GM18507 (cell line): Measurements from ENCODE around the gene CACNA2D1.

Experiments used
- DNase-seq: peaks from one replicate; pipeline ENCODE4 v3.0.0; 2011; ENCODE audit warnings: low read depth; ENCODE audit not compliant: insufficient read length; ENCODE audit errors: extremely low spot score
- FAIRE-seq: peaks from 2 replicates; lab custom pipeline; 2011; peaks lifted over from hg19 to GRCh38; lab: Jason Lieb, UNC

Gene CACNA2D1

GRCh38 chr7:82204694-82205093, 238.9 kb downstream of the CACNA2D1 start:
- DNase-seq (no peak), FAIRE-seq (no peak)

DNA sequence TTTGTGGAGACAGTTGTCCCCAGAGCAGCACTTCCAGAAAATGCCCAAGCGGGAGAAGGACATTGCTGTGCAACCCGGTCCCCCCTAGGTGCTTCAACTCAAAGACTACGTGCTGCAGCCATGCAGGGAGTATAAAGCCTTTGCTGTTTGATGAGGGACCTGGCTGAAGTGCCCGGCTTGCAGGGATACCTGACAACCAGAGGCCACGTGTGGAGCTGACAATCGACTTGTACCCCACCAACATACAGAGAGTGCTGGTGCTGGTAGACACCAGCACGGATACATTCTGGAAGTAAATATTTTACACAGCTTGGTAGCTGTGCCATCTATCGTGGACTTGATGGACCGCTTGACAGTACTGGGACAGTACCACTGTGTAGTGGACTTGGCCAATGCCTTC, 240.6 kb downstream of the CACNA2D1 start:
- FAIRE-seq = no peak
- DNase-seq = no peak

- no peak for FAIRE-seq
Observed at GRCh38 chr7:82202107-82202506, 241.5 kb downstream of the CACNA2D1 start.

GRCh38 chr7:82200601-82201000, 243.0 kb downstream of the CACNA2D1 start:
- FAIRE-seq (no peak), DNase-seq (no peak)

More at GRCh38 chr7:82202107-82202506, 241.5 kb downstream of the CACNA2D1 start:
- DNase-seq = no peak

GRCh38 chr7:82194016-82194643, 249.4 kb downstream of the CACNA2D1 start:
- DNase-seq (no peak), FAIRE-seq (no peak)

DNA sequence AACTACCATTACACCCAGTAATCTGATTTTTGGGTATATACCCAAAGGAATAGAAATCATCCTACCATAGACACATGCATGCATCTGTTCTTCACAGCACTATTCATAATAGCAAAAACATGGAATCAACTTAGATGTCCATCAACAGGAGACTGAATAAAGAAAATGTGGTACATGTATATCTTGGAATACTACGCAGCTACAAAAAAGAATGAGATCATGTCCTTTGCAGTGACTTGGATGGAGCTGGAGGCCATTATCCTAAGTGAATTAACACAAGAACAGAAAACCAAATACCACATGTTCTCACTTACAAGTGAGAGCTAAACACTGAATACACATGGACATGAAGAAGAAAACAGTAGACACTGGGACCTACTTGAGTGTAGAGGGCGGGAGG, 254.9 kb downstream of the CACNA2D1 start:
- no peak for FAIRE-seq
- DNase-seq = no peak

GRCh38 chr7:82185443-82185842, 258.1 kb downstream of the CACNA2D1 start:
- FAIRE-seq = no peak
- no peak for DNase-seq

- DNase-seq = no peak
- no peak for FAIRE-seq
Observed at GRCh38 chr7:82183634-82184033, 259.9 kb downstream of the CACNA2D1 start.

DNA sequence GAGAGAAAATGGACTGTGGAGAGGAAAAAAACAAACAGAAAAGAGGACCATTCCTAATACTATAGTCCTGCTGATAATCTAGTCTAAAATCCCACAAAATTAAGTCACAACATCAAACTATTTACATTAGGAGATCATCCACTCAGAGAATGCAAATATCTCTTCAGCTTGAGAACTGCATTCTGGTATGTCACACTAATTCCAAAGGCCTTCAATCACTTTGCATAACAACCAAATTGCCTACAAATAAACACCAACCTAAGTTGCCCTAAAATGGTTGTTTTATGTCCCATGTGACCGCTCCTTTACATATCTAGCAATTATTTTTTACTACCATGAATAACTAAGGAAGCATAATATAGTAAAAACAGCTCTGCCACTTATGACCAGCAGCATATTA, 264.3 kb downstream of the CACNA2D1 start:
- DNase-seq = no peak
- no peak for FAIRE-seq

DNA sequence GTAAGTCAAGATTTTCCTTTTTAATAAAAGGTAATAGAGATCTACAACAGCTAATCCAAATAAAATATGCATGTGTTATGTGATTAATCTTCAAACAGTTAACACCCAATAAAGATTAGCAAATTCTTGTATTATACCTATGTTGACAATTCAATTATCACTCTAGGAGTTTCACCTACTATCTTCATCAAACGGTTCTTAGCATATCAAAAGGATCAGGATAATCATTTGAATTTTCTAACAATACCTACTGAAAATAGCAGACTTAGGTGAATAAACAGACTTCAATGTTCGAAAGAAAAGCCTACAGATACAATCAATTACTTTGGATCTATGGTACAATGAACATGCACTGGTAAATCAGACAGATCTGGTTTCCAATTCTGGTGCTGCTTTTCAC, 268.3 kb downstream of the CACNA2D1 start:
- no peak for DNase-seq
- FAIRE-seq = no peak

GRCh38 chr7:82173400-82174021, 270.1 kb downstream of the CACNA2D1 start:
- FAIRE-seq (no peak), DNase-seq (no peak)

- FAIRE-seq (no peak), DNase-seq (no peak)
Observed at GRCh38 chr7:82172881-82173280, 270.7 kb downstream of the CACNA2D1 start.

DNA sequence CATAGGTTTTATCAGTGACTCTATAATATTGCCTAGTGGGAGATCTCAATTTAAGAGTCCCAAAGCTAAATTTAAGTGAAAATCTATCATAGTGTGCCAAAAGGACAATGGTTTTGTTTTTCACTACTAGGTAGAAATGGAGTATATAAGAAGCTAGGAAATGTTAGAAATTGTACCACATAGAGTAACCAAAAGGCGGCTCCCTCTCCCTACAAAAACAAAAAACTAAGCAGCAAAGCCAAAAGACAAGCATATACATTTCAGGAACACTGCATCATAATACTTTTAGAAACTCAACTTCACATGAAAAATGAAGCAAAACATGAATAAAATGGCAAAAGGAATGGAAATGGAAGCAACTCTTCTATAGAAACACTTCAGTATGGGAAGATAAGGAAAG, 271.6 kb downstream of the CACNA2D1 start:
- DNase-seq (no peak), FAIRE-seq (no peak)

DNA sequence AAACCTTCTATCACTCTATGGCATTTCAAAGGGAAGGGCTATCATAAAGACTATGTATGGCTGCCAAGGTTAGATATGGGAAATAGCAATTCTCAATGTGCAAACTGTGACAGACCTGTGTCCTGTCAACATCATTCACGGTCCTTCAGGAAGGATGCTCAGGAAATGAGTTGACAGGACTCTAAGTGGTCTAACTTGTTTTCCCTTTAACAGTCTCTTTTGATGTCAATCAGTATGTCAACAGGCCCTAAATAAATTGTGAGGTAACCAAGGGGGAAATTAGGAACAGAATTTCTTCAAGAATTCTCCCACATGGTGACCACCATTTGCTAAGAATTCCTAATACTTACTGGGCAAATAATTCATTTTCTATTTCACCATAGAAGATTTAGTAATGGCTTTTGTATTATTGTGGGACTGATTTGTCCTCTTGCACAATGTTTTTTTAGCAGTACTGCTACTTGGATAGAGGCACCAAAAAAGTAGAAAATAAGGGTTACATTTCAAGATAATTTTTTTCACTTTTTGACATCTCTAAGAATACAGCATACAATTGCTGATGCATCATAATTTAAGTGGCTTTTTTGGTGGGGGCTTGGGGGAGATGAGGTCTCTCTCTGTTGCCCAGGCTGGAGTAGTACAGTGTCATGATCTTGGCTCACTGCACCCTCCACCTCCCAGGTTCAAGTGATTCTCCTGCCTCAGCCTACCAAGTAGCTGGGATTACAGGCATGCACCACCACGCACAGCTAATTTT, 275.8 kb downstream of the CACNA2D1 start:
- FAIRE-seq (no peak), DNase-seq (no peak)

- no peak for FAIRE-seq
Observed at GRCh38 chr7:82166260-82167015, 277.1 kb downstream of the CACNA2D1 start.

DNA sequence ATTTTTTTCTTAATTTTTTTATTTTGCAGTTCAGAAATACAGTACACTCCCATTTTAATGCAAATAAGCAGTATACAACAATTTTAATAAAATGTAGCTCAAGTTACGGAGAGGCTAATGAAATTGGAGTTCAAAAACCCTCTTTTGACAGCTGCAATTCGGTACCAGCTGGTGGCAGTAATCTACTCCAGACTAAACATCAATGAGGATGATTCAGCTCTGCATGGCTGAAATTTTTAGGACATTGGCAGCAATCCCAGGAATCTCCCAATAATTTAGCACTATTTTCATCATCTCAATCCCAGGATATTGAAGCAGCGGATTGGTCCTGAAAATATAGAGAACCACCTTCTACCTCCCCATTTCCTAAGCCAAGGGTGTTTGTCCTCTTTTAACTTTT, 278.8 kb downstream of the CACNA2D1 start:
- DNase-seq = no peak
- FAIRE-seq = no peak

More at GRCh38 chr7:82166260-82167015, 277.1 kb downstream of the CACNA2D1 start:
- no peak for DNase-seq

- DNase-seq (no peak), FAIRE-seq (no peak)
Observed at GRCh38 chr7:82164410-82164809, 279.2 kb downstream of the CACNA2D1 start.

- DNase-seq = no peak
- no peak for FAIRE-seq
Observed at GRCh38 chr7:82163586-82163985, 280.0 kb downstream of the CACNA2D1 start.

DNA sequence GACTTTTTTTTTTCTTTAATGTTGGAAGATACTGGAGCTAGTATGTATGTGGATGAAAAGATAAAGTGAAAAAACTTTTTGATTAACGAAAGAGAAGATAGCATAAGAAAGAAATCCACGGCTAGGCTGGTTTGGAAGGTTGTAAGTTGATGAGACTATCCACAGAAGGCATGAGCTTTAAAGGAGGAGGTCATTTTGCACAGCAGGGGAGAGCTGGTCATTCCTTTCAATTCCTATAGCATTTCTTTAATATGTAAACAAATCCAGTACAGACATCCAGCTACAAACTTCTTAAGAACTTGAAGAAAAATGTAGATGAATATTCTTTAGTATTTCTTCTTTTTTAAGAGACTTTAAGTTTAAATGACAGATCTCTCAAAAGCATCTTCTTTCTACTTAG, 281.3 kb downstream of the CACNA2D1 start:
- no peak for DNase-seq

DNA sequence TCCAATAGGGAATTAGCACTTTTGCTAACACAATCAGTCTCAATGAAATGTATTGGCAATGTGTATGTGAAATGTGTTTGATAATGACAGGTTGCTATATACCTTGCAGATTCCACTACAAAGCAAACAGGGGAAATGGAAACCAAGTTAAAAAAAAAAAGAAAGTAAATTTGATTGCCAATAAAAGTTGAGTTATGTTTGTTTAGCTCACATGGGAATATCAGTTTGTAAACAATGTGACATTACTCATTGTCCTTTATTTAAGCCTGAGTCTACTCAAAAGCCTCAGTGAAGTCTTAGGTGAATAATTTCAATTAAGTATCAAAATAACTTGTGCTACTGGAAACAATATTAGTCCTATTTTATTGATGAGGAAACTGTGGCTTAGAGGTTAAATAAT, 285.2 kb downstream of the CACNA2D1 start:
- DNase-seq (no peak), FAIRE-seq (no peak)

More for the DNA sequence above, 281.3 kb downstream of the CACNA2D1 start:
- FAIRE-seq = no peak
